Lower lobe of right lung (tissue), 2 donors: ENCODE results near the gene KIAA2012. TPM values are rescaled to one million over a fixed set of nuclear protein-coding genes. Genes with fewer than 3 reads are reported as not detected.

Experiments used
- ATAC-seq, 2 donors: fragments of 200-7000 bp; cut with Tn5 transposase; one replicate each; pipeline ENCODE4 v1.9.1; 2020 to 2022; ENCODE audit warnings: mild to moderate bottlenecking in 2 of 2, moderate library complexity in 2 of 2
- DNase-seq: peaks from one replicate; pipeline ENCODE4 v3.0.0-alpha.2; 2020
- H3K27ac ChIP-seq: fragments of 200-600 bp; one replicate; pipeline ENCODE4 v1.8.0; 2022
- H3K27me3 ChIP-seq: fragments of 200-600 bp; one replicate; pipeline ENCODE4 v1.8.0; 2022; ENCODE audit warnings: low read depth
- H3K36me3 ChIP-seq: fragments of 200-600 bp; one replicate; pipeline ENCODE4 v1.8.0; 2022; ENCODE audit warnings: mild to moderate bottlenecking
- H3K4me1 ChIP-seq: fragments of 200-600 bp; one replicate; pipeline ENCODE4 v1.8.0; 2022
- H3K4me3 ChIP-seq: fragments of 200-600 bp; one replicate; pipeline ENCODE4 v1.8.0; 2022; ENCODE audit warnings: mild to moderate bottlenecking
- H3K9me3 ChIP-seq: fragments of 200-600 bp; one replicate; pipeline ENCODE4 v1.8.0; 2022
- CTCF ChIP-seq: fragments of 200-600 bp; IDR thresholded peaks from one replicate; pipeline ENCODE4 v1.8.0; 2022; ENCODE audit warnings: antibody characterized with exemption, mild to moderate bottlenecking
- intact Hi-C: fragments of 100-400 bp; cut with DNase I; formaldehyde crosslinking; loops from one replicate; pipeline ENCODE4 v1.11.0; 2022
- long read RNA-seq: library from polyadenylated mRNA; unstranded; transcript quantifications from one replicate; pipeline ENCODE4 v2.0.0, GENCODE V29; 2021
- total RNA-seq: library from RNA; stranded (reverse); fragmentation: NEBNext Ultra II Directional; extraction: Animal tissue kit (Norgen Biotek cat#: 25700); gene quantifications from one replicate; pipeline ENCODE4 v1.2.1, GENCODE V29; 2021
- donor health status: DM: no; HTN: yes; CAD: no; lungs with severe emphysema.

KIAA2012 gene
- total RNA-seq, result 2.8 TPM
- long read RNA-seq, partial matches to known transcripts, result 0 of 2 reads
- long read RNA-seq, other reads (novel, unspliced or antisense), result 2 of 2 reads

- Histone ChIP-seq H3K36me3 (no peaks in the 10 kb centered on the region), H3K27ac (no peak within 1 kb of the TSS), H3K4me1 (no peaks in the 10 kb centered on the region), H3K4me3 (no peak within 1 kb of the TSS), H3K9me3 (no peaks in the 10 kb centered on the region), H3K27me3 (no peaks in the 10 kb centered on the region)
- TF ChIP-seq CTCF, result no peak
- ATAC-seq (no peak), DNase-seq (no peak)
- intact Hi-C loops, result no loop called here
Measured at GRCh38 chr2:202072737-202073401, at the start of gene KIAA2012. Gene KIAA2012 (plus strand): TSS chr2:202073255. CDS start chr2:202073628, 373 bp downstream.

DNA sequence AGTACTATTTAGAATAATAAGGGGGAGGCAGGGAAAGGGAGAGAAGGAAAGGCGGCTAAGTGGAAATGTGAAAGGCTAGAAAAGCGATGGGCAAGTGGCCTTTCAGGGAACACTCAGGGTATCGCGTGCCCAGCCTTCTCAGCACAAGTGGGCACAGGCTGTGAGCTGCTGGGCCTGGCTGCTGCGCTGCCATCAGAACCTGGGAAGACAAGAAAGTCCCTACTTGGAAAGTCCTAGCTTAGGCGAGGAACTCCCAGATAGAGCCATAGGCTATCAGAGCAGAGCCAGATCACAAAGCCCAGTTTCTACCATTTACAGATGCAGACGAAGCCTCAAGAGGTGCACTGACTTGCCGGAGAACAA is 49.2 kb upstream of the KIAA2012 start:
- H3K4me3 ChIP-seq, result no peak overlapping the region
- H3K27me3 ChIP-seq, result no peaks in the 10 kb centered on the region
- peak; percentile 68 for DNase-seq
- ATAC-seq, result peak; percentile 88 to 90
- no peaks in the 10 kb centered on the region for H3K4me1 ChIP-seq
- no peak overlapping the region for H3K27ac ChIP-seq
- intact Hi-C loops, result no loop called here
- no peaks in the 10 kb centered on the region for H3K9me3 ChIP-seq
- TF ChIP-seq CTCF, result no peak
- H3K36me3 ChIP-seq, result no peaks in the 10 kb centered on the region

DNA sequence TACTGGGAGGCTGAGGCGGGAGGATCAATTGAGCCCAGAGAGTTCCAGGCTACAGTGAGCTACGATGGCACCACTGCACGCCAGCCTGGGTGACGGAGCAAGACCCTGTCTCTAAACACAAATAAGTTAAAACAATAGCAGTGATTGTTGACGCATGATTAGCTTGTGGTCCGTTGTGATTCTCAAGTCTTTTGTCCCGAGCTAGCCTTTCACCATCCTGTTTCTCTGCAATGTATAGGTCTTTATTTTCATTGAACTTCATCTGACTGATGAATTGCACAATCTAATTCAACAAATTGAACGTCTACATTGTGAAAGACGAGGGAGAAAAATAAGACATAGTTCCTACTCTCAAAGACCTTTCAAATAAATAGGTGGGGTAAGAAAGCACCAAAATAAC is 48.2 kb upstream of the KIAA2012 start:
- no peak for ATAC-seq
- Histone ChIP-seq H3K27ac (no peak overlapping the region), H3K4me3 (no peak overlapping the region), H3K4me1 (no peaks in the 10 kb centered on the region), H3K27me3 (no peaks in the 10 kb centered on the region), H3K36me3 (no peaks in the 10 kb centered on the region), H3K9me3 (no peaks in the 10 kb centered on the region)
- TF ChIP-seq CTCF, result no peak
- DNase-seq, result no peak
- intact Hi-C loops, result no loop called here

- ATAC-seq (no peak), DNase-seq (no peak)
- Histone ChIP-seq H3K27me3 (no peaks in the 10 kb centered on the region), H3K4me1 (no peaks in the 10 kb centered on the region), H3K9me3 (no peaks in the 10 kb centered on the region), H3K27ac (no peak overlapping the region), H3K4me3 (no peak overlapping the region), H3K36me3 (no peaks in the 10 kb centered on the region)
- no peak for TF ChIP-seq CTCF
- intact Hi-C loops, result no loop called here
Measured at GRCh38 chr2:202025816-202026215, 47.2 kb upstream of the KIAA2012 start.

GRCh38 chr2:202026507-202026906 is 46.5 kb upstream of the KIAA2012 start:
- H3K27ac ChIP-seq, result no peak overlapping the region
- ATAC-seq (no peak), DNase-seq (no peak)
- intact Hi-C loops, result no loop called here
- TF ChIP-seq CTCF, result no peak
- H3K36me3 ChIP-seq, result no peaks in the 10 kb centered on the region
- no peak overlapping the region for H3K4me3 ChIP-seq
- H3K27me3 ChIP-seq, result no peaks in the 10 kb centered on the region
- H3K4me1 ChIP-seq, result peaks cover under 1% of the 10 kb centered on the region
- H3K9me3 ChIP-seq, result no peaks in the 10 kb centered on the region
